Effector memory CD4-positive, alpha-beta T cell (primary cell): ENCODE data around the gene MYMK.

Experiments used
- DNase-seq, 3 donors: peaks; one replicate each; pipeline ENCODE4 v3.0.0-alpha.2; 2020
- H3K27ac ChIP-seq: 2 replicates; pipeline ENCODE4 v1.7.0; 2013; ENCODE audit warnings: mild to moderate bottlenecking, low read length, moderate library complexity; ENCODE audit not compliant: insufficient read depth, poor library complexity, severe bottlenecking
- H3K27me3 ChIP-seq: replicated peaks from 2 replicates; pipeline ENCODE4 v1.7.0; 2013; ENCODE audit warnings: mild to moderate bottlenecking, low read length; ENCODE audit not compliant: insufficient read depth, control insufficient read depth, poor library complexity, severe bottlenecking
- H3K36me3 ChIP-seq: 2 replicates; pipeline ENCODE4 v1.7.0; 2013; ENCODE audit warnings: mild to moderate bottlenecking, low read length, moderate library complexity; ENCODE audit not compliant: control insufficient read depth, insufficient read depth
- H3K4me1 ChIP-seq: 2 replicates; pipeline ENCODE4 v1.7.0; 2013; ENCODE audit warnings: low read length, mild to moderate bottlenecking; ENCODE audit not compliant: control insufficient read depth, insufficient read depth, poor library complexity, severe bottlenecking
- H3K4me3 ChIP-seq: 2 replicates; pipeline ENCODE4 v1.7.0; 2013; ENCODE audit warnings: low read length, low read depth, mild to moderate bottlenecking; ENCODE audit not compliant: insufficient read depth, poor library complexity, severe bottlenecking
- H3K9me3 ChIP-seq: 2 replicates; pipeline ENCODE4 v1.7.0; 2013; ENCODE audit warnings: mild to moderate bottlenecking, low read length, moderate library complexity; ENCODE audit not compliant: control insufficient read depth
- total RNA-seq, 3 donors: gene quantifications; one replicate each; lab custom pipeline; 2026; lab: John Stamatoyannopoulos, UW

The MYMK gene
- total RNA-seq = 0 reads per million in 3 donors

GRCh38 chr9:133524679-133525228 is at the start of gene MYMK:
Gene MYMK, minus strand, starts transcription at chr9:133524959. Its CDS starts 115 bp downstream, at chr9:133524844.
- DNase-seq = no peak
- Histone ChIP-seq H3K36me3 (no peaks in the 10 kb centered on the region), H3K4me3 (no peak within 1 kb of the TSS), H3K27me3 (no peaks in the 10 kb centered on the region), H3K4me1 (no peaks in the 10 kb centered on the region), H3K9me3 (no peaks in the 10 kb centered on the region), H3K27ac (no peak within 1 kb of the TSS)

GRCh38 chr9:133573791-133574515 is 49.2 kb upstream of the MYMK start:
- Histone ChIP-seq H3K27ac (no peak overlapping the region), H3K4me3 (no peak overlapping the region), H3K27me3 (peaks cover 13% of the 10 kb centered on the region), H3K4me1 (no peaks in the 10 kb centered on the region), H3K36me3 (no peaks in the 10 kb centered on the region), H3K9me3 (no peaks in the 10 kb centered on the region)
- no peak for DNase-seq

DNA sequence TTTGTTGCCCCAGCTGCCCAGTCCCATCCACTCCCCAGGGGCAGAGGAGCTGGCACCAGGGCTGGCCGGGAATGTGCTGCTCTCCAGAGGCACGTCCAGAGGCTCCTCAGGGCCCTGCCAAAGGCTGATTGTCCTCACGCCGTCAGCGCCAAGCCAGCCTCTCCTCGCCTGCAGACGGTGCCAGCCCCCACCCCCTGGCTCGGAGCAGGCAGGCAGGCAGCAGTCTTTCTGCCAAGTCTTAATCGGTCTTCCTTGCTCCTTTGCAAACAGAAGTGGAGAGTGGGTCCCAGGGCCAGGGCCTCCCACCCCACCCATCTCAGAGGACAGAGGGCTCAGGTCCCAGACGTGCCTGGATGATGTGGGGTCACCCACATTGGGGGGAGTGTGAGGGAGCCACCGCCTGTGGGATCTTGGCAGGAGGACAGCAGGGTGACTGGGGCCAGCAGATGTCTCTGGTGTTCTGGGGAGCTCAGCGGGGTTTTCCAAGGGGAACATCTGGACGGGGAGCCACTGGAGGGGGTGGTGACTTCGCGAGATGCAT is 48.1 kb upstream of the MYMK start:
- no peak for DNase-seq
- Histone ChIP-seq H3K4me3 (no peak overlapping the region), H3K4me1 (no peaks in the 10 kb centered on the region), H3K27ac (no peak overlapping the region), H3K27me3 (peaks cover 3% of the 10 kb centered on the region), H3K36me3 (no peaks in the 10 kb centered on the region), H3K9me3 (no peaks in the 10 kb centered on the region)

DNA sequence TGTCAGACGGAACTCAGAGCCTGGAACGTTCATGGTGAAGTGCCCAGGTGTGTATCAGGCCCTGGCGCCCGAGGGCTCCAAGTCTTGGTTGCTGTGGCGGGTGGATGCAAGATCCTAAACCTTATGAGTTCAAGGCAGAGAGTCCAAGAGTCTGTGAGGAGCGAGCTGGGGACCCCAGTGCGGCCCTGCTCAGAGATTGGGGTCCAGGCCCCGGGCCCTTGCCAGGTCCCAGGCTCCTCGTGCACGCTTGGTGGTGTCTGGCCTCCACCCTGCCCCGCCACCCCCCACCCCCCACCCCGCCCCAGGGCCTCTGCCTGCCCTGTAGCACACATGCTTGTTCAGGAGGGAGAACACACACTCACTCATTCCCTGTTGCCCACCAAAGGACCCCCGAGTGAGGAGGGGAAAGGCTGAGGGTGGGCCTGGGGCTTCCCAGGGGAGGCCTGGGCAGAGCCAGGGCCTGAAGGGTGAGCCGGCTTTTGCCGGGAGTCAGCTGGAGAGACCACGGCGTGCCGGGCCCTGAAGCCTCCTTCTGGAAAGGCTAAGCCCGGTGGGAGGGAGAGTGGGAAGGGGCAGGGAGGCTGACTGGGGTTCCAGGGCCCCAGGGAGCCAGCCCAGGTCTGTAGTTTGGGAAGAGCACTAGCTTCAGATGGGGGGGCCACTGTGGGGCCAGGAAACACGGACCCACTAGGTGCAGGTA is 47.3 kb upstream of the MYMK start:
- DNase-seq = no peak
- H3K36me3 ChIP-seq = no peaks in the 10 kb centered on the region
- no peak overlapping the region for H3K27ac ChIP-seq
- no peaks in the 10 kb centered on the region for H3K4me1 ChIP-seq
- peaks cover 3% of the 10 kb centered on the region for H3K27me3 ChIP-seq
- no peaks in the 10 kb centered on the region for H3K9me3 ChIP-seq
- no peak overlapping the region for H3K4me3 ChIP-seq

- no peaks in the 10 kb centered on the region for H3K4me1 ChIP-seq
- H3K36me3 ChIP-seq = no peaks in the 10 kb centered on the region
- H3K27me3 ChIP-seq = peaks cover 3% of the 10 kb centered on the region
Measured at GRCh38 chr9:133571391-133571890, 46.7 kb upstream of the MYMK start.

DNA sequence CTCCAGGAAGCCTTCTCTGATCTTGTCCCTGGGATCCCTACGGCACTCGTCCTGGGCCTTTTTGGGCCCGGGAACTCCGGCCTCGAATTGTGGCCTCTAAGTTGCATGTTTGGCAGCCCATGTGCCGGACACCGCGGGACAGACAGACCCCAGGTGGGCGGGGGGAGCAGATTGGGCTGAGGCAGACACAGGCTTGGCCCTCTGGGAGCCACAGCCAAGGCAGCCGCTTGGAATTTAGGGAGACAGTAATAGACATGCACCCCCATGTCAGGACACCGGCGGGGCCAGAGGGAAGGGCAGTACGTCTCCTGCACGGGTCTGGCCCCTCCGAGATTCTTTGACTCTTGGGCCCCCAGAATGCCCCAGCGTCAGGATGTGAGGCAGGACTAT is 45.9 kb upstream of the MYMK start:
- no peak overlapping the region for H3K4me3 ChIP-seq
- DNase-seq = no peak
- H3K27me3 ChIP-seq = peaks cover 3% of the 10 kb centered on the region
- no peaks in the 10 kb centered on the region for H3K9me3 ChIP-seq
- no peaks in the 10 kb centered on the region for H3K36me3 ChIP-seq
- H3K4me1 ChIP-seq = no peaks in the 10 kb centered on the region
- H3K27ac ChIP-seq = no peak overlapping the region

More at GRCh38 chr9:133571391-133571890, 46.7 kb upstream of the MYMK start:
- no peaks in the 10 kb centered on the region for H3K9me3 ChIP-seq
- H3K4me3 ChIP-seq = no peak overlapping the region
- H3K27ac ChIP-seq = no peak overlapping the region
- no peak for DNase-seq

DNA sequence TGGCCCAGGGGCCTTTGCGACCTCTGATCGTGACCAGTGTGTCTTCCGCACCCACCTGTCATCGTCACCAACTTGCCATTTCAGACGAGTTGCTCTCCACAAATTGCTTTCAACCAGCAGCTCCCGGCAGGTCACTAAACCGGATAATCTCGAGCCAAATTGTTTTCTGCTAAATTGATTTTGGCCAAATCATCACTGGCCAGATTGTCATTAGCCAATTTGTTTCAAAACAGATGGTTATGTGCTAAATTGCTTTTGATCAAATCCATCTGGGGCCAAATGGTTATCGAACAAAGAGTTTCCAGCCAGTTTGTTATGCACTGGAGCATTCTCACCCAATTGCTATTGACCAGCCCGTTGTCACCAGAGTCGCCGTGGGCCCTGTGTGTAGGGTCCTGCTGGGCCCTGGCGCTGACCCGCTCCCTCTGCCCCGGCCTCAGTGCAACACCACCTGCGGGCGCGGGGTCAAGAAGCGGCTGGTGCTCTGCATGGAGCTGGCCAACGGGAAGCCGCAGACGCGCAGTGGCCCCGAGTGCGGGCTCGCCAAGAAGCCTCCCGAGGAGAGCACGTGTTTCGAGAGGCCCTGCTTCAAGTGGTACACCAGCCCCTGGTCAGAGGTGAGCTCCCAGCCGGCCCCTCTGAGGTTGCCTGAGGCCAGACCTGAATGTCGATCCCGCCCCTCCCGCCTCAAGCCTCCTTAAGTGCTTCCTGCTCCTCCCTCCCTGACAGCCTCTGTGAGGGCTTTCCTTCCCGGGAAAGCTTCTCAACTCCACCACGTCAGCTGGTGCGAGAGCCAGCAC is 45.3 kb upstream of the MYMK start:
- Histone ChIP-seq H3K4me1 (no peaks in the 10 kb centered on the region), H3K36me3 (no peaks in the 10 kb centered on the region), H3K27me3 (peaks cover 3% of the 10 kb centered on the region), H3K9me3 (no peaks in the 10 kb centered on the region), H3K27ac (no peak overlapping the region), H3K4me3 (no peak overlapping the region)
- DNase-seq = no peak

GRCh38 chr9:133569121-133569785 is 44.5 kb upstream of the MYMK start:
- no peaks in the 10 kb centered on the region for H3K9me3 ChIP-seq
- no peak overlapping the region for H3K27ac ChIP-seq
- DNase-seq = no peak
- H3K36me3 ChIP-seq = no peaks in the 10 kb centered on the region
- H3K4me3 ChIP-seq = no peak overlapping the region
- no peaks in the 10 kb centered on the region for H3K27me3 ChIP-seq
- no peaks in the 10 kb centered on the region for H3K4me1 ChIP-seq

DNA sequence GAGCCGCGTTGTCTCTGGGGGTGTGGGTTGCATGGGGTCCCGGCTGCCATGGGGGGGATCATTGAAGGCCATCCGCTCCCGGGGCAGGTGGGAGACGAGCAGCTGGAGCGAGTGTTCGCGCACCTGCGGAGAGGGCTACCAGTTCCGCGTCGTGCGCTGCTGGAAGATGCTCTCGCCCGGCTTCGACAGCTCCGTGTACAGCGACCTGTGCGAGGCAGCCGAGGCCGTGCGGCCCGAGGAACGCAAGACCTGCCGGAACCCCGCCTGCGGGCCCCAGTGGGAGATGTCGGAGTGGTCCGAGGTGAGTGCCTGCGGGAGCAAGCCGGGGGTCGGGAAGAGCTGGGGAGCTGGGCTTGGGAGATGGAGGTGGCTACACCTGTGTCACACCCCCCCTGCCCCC is 43.4 kb upstream of the MYMK start:
- no peaks in the 10 kb centered on the region for H3K27me3 ChIP-seq
- no peaks in the 10 kb centered on the region for H3K9me3 ChIP-seq
- no peak for DNase-seq

More for the DNA sequence above, 43.4 kb upstream of the MYMK start:
- no peak overlapping the region for H3K4me3 ChIP-seq
- H3K4me1 ChIP-seq = no peaks in the 10 kb centered on the region
- H3K27ac ChIP-seq = no peak overlapping the region
- no peaks in the 10 kb centered on the region for H3K36me3 ChIP-seq
